DMS 273 treated with DMSO at 0.1 percent for 48 hours (cell line): ENCODE measurements around the gene NPPB.

Experiments
- DNase-seq: peaks from one replicate; lab custom pipeline; 2025; lab: John Stamatoyannopoulos, UW

Gene NPPB

DNA sequence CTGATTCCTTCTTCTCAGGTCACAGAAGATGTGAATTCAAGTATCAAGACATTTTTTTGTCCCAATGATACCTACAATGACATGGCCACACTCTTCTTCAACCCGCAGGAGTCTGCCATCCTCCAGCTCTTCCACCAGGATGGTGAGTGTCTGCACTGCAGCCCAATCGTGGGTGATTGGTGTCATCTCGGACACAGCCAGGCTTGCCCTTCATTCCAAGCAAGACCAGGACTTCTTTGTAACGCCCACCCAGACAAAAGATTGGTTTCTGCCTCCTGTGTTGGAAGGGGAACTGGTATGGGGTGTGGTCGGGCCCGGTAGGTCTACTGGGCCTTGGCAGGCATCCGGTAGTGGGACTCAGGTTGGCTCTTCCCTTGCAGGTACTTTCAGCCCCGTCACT, 25.2 kb downstream of the NPPB start:
- no peak for DNase-seq

DNA sequence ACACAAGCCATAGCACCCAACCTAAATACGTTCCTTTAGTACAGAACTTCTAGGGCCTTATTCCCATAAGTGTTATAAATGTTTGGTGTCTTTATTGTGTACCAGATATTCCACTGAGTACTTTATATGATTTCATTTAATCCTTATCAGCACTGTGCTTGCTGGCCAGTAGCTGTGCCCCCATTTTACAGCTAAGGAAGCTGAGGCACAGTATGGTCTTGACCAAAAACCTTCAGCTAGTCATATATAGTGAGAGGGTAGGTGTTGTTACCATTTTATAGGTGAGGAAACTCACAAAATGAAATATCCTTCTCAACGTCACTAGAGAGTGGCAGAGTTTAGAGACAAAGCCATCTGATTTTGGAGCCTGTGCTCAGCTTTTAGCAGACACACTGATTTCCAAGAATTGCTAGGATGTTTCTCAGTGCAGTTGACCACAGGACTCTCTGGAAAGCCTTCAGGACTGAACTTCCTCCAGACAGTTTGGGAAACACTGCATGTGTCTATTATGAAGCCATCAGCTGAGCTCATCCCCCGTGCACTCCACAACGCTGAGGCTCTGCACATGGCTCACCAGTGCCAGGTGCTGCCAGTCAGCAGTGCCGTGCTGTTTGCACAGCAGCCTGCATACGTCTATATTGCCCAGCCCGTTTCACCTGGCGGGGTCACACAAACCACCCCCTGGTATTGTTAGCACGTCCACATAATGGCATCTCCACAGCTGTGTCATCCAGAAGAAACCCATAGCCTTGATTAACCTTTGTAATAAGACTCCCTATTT, 26.6 kb downstream of the NPPB start:
- DNase-seq, result no peak

DNA sequence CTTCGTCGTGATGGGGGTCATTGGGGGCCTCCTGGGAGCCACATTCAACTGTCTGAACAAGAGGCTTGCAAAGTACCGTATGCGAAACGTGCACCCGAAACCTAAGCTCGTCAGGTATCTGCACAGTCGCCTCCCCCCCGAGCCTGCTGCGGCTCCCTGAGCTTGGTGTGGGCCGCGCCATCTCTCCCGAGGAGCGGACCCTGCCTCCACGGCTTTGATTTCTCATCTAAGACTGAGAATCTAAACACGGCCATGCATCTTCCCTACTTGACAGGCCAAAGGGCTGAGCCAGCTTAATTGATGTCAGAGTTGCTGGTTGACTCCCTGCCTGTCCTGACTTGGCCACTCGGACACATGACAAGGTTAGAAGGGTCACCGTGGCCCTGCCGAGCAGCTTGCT, 30.2 kb downstream of the NPPB start:
- no peak for DNase-seq

DNA sequence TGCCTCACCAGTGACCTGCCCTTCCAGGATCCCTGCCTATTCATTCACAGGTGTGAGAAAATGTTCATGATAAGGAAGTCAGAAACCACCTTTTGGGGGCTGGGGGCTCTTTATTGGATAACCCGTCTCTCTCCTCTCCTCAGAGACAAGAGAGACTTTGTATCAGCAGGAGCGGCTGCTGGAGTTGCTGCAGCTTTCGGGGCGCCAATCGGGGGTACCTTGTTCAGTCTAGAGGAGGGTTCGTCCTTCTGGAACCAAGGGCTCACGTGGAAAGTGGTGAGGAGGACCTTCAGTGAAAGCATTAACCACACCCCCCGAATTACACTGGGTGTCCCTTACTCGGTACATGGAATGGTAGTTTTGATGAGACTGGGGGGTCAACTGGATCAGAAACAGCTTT, 31.8 kb downstream of the NPPB start:
- no peak for DNase-seq

DNA sequence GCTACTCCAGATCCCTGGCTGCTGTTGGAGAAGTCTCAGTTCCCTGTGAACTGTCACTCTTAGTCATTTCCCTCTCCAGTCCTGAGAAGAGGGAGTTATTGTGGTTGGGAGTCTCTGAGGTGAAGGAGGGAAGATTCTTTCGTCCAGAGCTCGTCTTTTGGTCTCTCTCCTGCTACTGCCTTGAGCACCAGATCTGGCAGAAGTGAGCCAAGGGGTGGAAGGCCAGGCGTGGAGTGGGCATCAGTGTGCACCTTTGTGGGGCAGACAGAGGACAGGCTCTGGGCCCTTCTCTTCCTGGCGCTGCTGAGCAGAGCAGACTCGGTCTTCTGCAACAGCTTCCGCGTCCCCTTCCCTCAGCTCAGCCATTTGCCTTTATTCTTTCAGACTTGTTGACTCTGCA, 33.6 kb downstream of the NPPB start:
- no peak for DNase-seq

DNA sequence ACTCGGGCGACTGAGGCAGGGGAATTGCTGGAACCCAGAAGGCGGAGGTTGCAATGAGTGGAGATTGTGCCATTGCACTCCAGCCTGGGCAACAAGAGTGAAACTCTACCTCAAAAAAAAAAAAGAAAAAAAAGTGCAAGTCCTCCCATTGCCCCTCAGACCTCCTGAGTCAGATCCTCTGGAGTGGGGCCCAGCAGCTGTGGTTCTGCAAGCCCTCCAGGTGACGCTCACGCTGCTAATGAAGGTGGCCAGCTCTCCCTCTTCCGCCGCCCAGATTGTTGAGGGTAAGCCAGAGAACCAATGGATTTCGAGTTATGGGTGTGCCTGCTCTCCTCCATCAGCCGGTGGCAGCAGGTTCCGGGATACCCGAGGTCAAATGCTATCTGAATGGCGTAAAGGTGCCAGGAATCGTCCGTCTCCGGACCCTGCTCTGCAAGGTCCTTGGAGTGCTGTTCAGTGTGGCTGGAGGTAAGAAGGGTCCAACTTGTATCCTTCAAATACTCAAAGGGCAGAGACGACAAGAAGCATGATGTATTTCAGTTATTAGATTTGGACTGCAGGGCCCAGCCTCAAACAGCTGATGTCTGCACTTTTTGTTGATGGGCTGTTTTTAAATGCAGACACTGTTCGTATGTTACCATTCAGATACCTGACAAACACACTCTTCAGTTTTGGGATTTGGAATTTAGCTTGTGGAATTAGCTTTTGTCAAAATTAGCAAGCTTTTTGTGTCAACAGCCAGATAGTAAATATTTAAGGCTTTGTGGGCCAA, 35.2 kb downstream of the NPPB start:
- no peak for DNase-seq

DNA sequence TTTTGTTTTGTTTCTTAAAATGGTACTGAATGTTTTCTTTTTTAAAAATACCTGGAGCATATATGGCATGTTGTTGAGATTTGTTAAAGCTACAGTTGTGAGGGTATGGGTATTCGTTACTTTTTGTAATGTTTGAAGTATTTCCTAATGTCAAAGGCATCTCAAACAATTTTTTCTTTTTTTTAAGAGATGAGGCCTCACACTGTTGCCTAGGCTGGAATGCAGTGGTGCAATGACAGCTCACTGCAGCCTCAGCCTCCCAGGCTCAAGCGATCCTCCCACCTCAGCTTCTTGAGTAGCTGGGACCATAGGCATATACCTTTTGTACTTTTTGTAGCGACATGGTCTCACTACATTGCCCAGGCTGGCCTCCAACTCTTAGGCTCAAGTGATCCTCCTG, 36.7 kb downstream of the NPPB start:
- no peak for DNase-seq

DNA sequence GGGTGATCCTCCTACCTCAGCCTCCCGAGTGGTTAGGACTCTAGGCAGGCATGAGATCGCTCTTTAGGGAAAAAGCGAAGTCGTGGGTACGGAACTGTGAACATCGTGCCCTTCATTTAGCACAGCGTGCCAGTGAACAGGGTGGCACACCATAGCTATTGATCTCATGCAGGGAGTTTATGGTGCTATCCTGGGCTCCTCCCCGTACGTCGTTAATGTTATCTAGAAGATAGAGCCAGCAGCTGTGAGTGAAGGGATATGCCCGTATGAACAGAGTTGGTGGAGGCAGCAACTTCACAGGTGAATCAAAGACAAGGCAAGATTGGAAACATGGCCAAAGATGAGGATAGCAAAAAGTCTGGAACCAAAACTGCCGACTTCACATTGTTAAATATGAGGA, 41.6 kb downstream of the NPPB start:
- DNase-seq, result no peak

DNA sequence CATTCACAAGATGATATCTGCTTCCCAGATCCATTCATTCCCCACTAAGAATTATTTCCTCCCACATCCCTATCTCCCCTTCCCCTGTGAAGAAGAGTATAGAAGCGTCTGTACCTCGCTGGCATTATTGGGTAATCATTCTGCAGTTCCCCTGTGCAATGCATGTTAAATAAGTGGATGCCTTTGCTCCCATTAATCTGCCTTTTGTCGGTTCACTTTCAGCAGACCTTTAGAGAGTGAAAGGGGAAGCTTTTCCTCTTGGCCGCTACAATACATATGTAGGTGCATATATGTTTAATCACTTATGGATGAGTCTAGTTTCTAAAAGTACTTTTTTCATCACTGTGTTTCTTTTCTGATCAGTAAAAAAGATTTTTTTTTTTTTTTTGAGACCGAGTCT, 45.7 kb downstream of the NPPB start:
- DNase-seq, result no peak
